ENCODE measurements around the gene ZMYM2. TPM values are rescaled to one million over a fixed set of nuclear protein-coding genes. Genes with fewer than 3 reads are reported as not detected.

Gene ZMYM2
- total RNA-seq, 2 donors from 2014 or later: 35.7 to 48.1 TPM

DNA sequence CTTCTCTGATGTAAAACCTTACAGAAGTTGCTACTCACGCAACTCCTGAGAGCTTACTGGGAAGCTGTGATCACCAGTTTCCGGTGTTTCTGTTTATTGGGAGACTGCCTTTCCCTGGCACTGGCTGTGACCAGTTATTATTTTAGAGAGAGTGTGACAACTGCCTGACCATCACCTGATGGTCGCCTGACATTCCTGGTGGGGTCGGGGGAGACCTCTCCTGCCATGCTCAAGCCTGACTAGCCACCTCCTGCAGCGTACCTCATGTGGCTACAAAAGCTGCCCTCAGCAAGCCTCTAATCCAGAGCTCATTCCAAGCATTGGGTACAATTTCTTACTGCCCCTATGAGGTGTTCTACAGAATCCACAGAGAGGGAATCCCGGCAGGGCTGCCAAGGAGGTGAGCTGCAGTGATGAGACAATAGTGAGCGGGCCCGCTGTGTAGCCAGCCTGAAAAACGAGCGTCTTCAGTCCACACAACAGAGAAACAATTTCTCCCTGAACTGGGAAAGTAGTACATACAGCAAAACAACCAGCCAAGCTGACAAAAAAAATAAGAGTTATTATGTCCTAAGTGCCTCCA lies 173.6 kb downstream of the ZMYM2 start:
- Histone ChIP-seq H3K4me1 (peaks cover 0 to 17% of the 10 kb centered on the region in 2 donors), H3K36me3 (no peaks in the 10 kb centered on the region), H3K4me3 (no peak overlapping the region), H3K27ac (no peak overlapping the region), H3K27me3 (no peaks in the 10 kb centered on the region), H3K9me3 (no peaks in the 10 kb centered on the region)
- TF ChIP-seq, protein P1, sequence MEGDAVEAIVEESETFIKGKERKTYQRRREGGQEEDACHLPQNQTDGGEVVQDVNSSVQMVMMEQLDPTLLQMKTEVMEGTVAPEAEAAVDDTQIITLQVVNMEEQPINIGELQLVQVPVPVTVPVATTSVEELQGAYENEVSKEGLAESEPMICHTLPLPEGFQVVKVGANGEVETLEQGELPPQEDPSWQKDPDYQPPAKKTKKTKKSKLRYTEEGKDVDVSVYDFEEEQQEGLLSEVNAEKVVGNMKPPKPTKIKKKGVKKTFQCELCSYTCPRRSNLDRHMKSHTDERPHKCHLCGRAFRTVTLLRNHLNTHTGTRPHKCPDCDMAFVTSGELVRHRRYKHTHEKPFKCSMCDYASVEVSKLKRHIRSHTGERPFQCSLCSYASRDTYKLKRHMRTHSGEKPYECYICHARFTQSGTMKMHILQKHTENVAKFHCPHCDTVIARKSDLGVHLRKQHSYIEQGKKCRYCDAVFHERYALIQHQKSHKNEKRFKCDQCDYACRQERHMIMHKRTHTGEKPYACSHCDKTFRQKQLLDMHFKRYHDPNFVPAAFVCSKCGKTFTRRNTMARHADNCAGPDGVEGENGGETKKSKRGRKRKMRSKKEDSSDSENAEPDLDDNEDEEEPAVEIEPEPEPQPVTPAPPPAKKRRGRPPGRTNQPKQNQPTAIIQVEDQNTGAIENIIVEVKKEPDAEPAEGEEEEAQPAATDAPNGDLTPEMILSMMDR (IDR thresholded peaks at IDR 0.05): no peak
- DNase-seq (ENCODE audit: low spot score): no peak

DNA sequence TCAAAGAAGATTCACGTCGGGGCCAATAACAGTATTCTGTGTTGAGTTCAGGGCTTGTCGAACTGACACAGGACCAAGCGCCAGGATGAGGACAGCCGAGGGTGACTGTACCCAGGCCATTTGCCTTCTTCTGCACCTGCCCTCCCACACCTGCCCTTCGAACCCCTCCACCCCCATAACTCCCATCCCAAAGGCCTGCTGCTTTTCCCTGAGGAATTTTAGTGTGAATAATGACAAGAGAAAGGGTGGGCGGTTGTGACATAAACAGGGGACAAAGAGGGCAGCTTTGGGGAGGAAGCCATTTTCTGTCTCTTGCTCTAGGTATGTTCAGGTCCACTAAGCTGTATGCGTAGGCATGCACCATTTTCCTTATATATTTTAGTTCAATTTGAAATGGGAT lies 176.2 kb downstream of the ZMYM2 start:
- H3K27me3 ChIP-seq: no peaks in the 10 kb centered on the region
- H3K27ac ChIP-seq: no peak overlapping the region
- DNase-seq (ENCODE audit: low spot score): no peak
- TF ChIP-seq, protein P1 (IDR thresholded peaks at IDR 0.05): no peak
- peaks cover 0 to under 1% of the 10 kb centered on the region in 2 donors for H3K4me1 ChIP-seq
- no peaks in the 10 kb centered on the region for H3K36me3 ChIP-seq
- H3K4me3 ChIP-seq: no peak overlapping the region
- no peaks in the 10 kb centered on the region for H3K9me3 ChIP-seq

DNA sequence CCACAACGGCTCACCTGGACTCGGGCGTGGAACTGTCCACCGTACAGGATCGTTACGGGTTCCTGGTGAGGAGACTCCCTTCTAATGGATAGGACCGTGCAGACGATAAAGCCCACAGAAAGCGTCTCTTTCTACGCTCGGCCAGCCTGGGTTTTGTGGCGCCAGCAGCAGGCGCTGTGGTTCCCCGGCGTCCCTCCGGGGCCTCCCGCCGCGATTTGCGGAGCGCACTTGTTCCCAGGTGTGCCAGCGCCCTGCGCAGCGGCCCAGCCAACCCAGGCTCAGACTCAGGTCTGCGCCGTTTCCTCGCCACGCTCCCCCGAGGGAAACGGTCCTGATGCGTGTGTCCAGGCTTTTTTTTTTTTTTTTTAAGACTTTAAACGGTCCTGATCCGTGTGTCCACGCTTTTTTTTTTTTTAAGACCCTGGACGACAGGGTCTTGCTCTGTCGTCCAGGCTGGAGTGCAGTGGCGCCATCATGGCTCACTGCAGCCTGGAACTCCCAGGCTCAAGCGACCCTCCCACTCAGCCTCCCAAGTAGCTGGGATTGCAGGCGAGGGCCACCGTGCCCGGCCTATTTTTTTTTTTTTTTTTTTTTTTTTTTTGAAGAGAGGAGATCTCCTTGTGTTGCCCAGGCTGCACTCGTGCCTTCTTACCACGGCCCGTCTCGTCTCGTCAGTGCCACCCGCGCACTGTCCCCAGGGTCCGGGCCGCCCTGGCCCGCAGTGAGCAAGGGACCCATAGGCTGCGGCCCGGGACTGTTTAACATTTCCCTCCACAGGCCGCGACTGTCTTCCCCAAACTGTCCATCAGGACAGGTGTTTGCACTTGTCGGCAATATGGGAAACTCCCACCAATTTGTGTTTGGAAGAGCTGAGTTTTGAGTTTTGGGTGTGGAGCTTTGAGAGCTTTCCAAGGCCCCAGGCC lies 178.5 kb downstream of the ZMYM2 start:
- H3K36me3 ChIP-seq: no peaks in the 10 kb centered on the region
- TF ChIP-seq, protein P1 (IDR thresholded peaks at IDR 0.05): no peak
- no peaks in the 10 kb centered on the region for H3K27me3 ChIP-seq
- H3K4me1 ChIP-seq: peaks cover 0 to 12% of the 10 kb centered on the region in 2 donors
- H3K27ac ChIP-seq: no peak overlapping the region
- peak overlapping the region in 1 of 2 donors; percentile 3 for H3K4me3 ChIP-seq
- H3K9me3 ChIP-seq: no peaks in the 10 kb centered on the region
- DNase-seq (ENCODE audit: low spot score): no peak

DNA sequence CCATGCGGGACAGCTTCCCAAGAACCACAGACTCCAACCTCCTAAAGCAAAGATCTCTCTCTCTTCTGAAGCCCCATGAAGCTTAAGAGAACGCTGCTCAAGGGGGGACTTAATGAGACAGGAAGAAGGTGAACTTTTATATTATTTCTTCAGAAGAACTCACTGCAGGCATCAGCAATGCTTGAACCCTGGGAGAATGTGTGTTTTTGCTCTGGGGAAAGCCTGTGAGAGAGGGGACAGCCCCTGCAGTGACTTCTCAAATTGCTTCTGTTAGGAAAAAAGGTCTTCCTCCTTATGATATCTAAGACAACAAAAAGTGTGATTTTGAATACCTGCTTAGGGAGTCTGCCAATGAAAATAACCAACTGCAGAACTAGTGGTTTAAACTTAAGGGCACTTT lies 179.3 kb downstream of the ZMYM2 start:
- Histone ChIP-seq H3K9me3 (no peaks in the 10 kb centered on the region), H3K36me3 (no peaks in the 10 kb centered on the region), H3K4me3 (no peak overlapping the region), H3K4me1 (peaks cover 0 to 17% of the 10 kb centered on the region in 2 donors), H3K27me3 (no peaks in the 10 kb centered on the region), H3K27ac (peak overlapping the region in 1 of 2 donors; percentile 60)
- TF ChIP-seq, protein P1 (IDR thresholded peaks at IDR 0.05): no peak
- DNase-seq (ENCODE audit: low spot score): peak; percentile 9

DNA sequence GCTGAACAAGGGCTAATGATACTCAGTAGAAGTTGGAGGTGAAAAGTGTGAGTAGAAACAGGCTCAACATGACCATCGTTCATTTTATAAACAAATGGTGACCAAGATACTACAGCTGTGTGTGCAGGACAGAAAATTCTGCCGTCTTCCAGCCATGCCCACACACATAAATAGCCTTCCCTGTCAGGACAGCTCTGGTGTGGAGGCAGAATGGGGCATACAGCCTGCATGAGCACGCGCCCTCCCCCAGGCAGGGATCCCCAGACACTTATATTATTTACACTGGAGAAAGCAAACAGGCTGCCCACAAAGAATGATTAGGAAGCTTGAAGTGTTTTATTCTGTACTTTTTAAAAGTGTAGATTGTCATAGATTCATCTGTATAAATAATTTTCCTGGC lies 182.0 kb downstream of the ZMYM2 start:
- Histone ChIP-seq H3K9me3 (no peaks in the 10 kb centered on the region), H3K4me1 (peaks cover 0 to 17% of the 10 kb centered on the region in 2 donors), H3K36me3 (no peaks in the 10 kb centered on the region), H3K27ac (peak overlapping the region; percentile 60 to 69), H3K4me3 (no peak overlapping the region), H3K27me3 (no peaks in the 10 kb centered on the region)
- peak; percentile 40 for DNase-seq (ENCODE audit: low spot score)
- TF ChIP-seq, protein P1 (IDR thresholded peaks at IDR 0.05): no peak

Other genes starting within 250 kb of the ZMYM2 start
- 10 to 100 TPM; 24.6 to 28.3 TPM for gene PSPC1, start 175.8 kb upstream of the ZMYM2 start, total RNA-seq
- 10 to 100 TPM in 1 of 2 donors, 1 to 10 TPM in 1; 6.4 to 10.3 TPM for gene ZMYM5, start 95.1 kb upstream of the ZMYM2 start, total RNA-seq
- 1 to 10 TPM; 3.2 to 8.5 TPM for gene GJA3, start 202.3 kb downstream of the ZMYM2 start, total RNA-seq
- gene GJB2, start 234.2 kb downstream of the ZMYM2 start, total RNA-seq: under 1 TPM in 1 of 2 donors, not detected in 1; 0.20 TPM

Measured in right atrium auricular region (tissue), 2 donors.